Cerebellar cortex (tissue), 1 donor: Measurements from ENCODE around the gene NOP56.
"Not testable (repeated sequence)": the region's sequence is repeated elsewhere in the genome, so short reads cannot be mapped to it uniquely, and the experiment has no call there.

ENCODE experiments used
- DNase-seq: peaks from one replicate; pipeline ENCODE4 v3.0.0-alpha.2; 2015; ENCODE audit warnings: low spot score

Gene NOP56

DNA sequence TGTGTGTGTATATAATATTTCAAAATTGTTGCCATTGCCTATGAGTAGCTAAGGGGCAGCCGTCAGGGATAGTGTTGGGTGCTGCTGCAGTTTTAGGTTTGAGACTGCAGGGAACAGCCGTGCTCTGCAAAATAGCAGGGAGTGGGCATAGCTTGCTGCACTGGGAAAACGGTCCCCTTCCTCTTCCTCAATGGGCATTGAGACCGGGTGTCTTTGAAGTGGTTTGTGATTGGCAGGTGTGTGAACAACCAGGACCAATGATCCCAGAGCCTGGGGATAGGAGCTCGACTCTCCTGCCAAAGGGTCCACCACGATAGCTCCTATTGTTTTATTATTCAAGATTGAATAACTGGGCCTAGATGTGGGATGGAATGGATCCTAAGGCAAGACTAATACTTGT, 35.1 kb downstream of the NOP56 start:
- no peak for DNase-seq

DNA sequence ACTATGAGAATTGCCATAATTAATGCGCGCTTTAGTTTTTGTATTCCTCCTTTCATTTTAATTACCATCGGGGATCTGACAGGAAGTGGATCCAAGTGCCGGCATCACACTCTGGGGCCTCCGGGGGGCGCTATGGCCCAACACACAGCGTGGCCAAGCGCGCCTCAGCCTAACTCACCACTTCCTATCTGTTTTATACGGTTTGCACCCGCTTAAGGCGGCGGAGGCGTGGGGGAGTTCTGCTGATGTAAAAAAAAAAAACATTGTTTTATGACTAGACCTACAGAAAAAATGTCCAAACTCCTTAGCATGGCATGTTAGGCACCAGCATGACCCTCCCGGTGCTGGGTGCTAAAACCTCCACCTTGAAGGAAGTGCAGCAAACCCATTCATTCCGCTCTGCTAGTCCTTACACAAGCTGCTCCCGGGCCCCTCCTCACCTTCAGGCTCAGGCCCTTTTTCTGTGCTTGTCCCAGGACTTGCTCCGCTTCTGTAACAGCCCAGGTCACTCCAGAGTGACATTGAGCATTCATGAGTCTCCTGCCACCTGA, 35.7 kb downstream of the NOP56 start:
- DNase-seq: peak; percentile 46

DNA sequence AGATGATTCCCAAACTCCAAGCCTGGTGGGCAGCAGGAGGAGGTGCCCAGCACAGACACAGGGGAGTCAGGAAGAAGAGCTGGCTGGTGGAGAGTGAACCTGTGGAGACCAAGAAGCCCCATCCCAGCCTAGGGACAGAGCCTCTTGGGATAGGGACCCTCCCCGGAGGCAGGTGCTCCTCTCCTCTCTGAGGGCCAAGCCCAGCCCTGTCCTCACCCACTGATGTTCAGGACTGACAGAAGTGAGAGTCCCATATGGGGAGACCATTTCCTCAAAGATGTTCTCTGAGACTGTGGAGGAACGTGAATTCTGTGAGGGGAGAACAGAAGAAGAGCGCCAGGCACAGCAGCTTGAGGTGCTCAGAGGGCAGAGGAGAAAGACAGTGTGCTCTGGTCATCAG, 37.8 kb downstream of the NOP56 start:
- DNase-seq: no peak

DNA sequence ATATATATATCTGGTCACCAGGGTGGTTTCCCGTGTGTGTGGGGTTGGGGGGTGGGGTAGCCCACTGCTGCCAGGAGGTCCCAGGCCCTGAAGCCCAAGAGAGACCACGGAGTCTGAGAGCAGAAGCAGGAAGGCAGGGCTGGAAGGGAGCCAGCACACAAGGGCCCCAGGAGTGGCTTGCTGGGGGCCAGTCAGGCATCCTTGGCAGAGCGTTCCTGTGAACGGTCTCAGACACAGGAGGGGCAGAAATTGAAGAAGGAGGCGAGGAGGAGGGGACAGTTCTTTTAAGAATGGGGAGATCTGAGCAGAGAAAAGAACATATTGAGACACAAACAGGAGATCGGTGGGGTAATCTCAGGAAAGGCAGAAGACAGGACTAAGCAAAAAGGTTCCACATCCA, 38.3 kb downstream of the NOP56 start:
- no peak for DNase-seq

DNA sequence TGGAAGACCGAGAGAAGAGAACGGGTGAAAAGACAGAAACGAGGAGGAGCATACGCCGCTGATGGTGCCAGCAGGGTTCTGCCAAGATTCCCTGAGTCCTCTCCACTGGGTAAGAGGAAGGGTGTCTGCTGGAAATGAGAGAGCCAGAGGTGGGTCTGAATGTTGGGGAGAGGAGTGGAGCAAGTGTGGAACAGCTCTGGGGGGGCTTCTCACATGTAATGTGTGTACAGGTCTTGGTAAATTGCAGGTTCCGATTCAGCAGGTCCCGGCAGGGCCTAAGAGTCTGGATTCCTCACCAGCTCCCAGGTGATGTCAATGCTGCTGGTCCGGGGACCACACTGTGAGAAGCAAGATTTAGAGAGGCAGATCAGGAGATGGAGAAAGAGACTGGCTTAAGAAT, 38.7 kb downstream of the NOP56 start:
- DNase-seq: no peak

DNA sequence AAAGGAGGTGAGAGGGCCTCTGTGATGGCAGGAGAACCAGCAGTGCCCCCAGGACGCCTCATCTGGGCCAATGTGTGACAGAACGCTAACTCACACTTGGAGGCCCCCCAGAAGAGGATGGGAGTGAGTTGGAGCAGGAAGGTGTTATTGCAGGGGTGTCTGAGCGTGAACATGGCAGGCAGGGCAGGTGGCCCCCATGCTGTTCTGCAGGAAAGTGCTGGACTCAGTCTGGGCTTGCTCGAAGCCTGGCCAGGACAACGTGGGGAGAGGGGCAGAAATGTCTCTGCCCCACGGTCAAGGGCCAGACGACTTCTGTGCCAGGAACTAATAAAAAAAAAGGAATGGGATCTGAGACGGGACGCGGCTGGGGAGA, 39.2 kb downstream of the NOP56 start:
- no peak for DNase-seq

DNA sequence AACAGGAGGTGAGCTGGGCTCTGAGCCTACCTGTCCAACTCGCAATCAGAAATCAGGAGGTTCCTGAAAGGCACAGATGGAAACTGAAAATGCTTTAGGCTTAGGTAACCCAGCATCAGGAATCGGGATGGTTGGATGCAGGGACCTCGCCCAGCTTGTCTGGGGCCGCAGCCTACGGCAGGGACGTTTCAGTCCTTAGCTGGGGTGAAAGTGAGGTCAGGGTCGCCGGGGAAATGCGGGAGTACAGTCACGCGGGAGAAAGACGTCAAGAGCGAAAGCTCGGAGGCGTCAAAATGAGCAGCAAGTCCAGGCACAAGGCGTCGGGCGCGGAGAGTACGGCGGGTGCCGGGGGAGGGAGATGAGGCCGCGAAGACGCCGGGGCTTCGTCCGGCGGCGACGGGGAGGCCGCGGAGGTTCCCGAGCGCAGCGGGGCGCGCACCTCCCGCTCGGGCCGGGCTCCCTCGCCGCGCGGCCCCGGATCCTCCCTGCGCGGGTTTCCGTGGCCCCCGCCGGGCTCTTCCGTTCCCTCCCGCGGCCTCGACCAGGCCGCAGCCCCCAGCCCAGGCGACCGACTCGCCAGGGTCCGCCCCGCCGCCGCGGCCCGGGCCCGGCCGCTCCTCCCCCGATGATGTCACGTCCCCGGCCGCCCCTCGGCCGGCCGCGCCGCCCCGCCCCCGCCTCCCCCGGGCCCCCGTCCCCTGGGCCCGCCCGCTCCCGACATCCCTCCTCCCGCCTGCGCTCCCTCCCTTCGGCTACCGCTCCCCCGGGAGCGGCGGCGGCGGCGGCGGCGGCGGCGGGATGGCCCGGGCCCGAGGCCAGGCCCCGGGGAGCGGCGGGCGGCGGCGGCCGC, 39.8 kb downstream of the NOP56 start, which contains the start of gene EBF4:
Gene EBF4, plus strand, starts transcription at position 745 of the 850 bp plus-strand sequence. CDS start 866 bp downstream, outside the sequence.
- peak; percentile 6 for DNase-seq

DNA sequence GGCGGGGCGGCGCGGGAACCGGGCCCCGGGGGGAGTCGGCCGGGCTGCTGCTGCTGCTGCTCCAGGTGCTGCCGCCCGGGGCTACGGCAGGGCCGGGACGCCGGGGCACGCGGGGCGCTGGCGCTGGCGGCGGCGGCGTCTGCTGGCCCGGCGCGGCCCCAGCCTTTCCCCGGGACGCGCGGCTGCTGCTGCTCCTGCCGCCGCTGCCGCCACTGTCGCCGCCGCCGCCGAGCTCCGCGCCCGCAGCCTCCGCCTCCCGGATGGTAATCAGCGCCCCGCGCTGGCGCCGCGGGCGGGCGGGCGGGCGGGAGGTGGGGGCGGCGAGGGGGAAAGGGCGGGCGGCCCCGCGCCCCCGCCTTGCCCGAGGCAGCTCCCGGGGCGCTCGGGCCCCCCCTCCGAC, 40.5 kb downstream of the NOP56 start:
- no peak for DNase-seq

DNA sequence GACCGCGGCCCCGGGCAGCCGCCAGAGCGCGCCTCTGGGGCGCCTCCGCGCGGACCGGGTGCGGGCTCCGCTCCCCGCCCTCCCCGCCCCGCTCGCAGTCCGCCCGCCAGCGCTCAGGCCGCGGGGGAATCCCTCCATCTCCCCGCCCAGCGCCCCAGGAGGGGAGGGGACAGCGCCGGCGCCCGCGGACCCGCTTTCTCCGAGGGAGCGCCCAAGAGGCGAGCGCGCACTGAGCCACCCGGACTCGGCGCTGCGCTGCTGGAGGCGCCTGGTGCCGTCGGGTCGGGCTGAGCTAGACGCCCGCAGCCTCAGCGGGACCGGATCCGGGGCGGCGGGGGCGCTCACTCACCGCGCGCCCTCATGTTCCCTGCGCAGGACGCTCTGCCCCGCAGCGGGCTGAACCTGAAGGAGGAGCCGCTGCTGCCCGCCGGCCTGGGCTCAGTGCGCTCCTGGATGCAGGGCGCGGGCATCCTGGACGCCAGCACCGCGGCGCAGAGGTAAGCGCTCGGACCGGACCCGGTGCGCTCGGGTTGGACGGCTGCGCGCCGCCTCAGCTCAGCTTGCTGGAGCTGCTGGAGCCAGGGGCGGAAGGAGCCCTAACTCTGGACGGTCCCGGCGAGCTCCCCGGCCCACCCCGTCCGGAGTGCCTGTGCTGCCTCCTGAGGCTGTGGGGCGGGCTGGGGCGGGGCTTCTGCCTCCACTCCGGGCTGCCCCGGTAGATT, 41.0 kb downstream of the NOP56 start:
- DNase-seq: no peak

DNA sequence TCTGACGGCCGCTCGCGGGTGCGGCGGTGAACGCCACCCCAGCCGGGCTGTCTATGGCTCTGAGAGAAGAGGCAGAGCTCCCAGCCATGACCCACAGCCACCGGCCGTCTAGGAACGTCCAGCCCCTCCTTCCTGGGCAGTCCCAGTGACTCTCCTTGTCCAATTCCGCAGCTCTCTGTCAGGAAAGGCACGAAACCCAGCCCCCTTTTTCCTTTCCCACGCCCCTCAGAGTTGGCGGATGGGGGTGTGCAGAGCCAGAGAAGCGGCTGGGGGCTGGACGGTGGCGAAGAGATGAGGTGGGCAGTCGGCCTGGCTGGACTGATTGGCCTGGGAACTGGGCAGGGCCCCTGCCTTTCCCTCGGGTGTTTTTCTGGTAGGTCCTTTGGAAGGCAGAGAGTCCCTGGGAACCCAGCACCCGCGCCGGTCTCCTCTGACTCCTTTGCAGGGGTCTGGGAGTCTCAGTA, 41.6 kb downstream of the NOP56 start:
- DNase-seq: no peak

DNA sequence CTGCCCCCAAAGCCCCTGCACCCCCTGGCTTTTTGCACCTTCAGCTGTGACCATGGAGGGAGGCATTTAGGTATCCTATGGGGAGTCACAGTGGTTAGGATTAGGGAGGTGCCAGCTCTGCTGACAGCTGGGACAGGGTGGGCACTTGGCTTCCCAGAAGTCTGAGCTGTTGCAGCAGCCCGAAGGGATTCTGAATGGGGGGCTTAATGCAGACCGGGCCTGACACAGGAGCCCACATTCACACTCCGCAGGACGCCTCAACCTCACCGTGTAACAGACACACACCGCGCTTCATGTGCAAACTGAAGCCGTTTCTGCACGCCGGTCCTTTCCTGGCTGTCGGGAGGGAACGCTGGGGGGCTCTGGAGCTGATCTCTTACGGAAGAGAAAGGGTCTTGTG, 42.1 kb downstream of the NOP56 start:
- no peak for DNase-seq

DNA sequence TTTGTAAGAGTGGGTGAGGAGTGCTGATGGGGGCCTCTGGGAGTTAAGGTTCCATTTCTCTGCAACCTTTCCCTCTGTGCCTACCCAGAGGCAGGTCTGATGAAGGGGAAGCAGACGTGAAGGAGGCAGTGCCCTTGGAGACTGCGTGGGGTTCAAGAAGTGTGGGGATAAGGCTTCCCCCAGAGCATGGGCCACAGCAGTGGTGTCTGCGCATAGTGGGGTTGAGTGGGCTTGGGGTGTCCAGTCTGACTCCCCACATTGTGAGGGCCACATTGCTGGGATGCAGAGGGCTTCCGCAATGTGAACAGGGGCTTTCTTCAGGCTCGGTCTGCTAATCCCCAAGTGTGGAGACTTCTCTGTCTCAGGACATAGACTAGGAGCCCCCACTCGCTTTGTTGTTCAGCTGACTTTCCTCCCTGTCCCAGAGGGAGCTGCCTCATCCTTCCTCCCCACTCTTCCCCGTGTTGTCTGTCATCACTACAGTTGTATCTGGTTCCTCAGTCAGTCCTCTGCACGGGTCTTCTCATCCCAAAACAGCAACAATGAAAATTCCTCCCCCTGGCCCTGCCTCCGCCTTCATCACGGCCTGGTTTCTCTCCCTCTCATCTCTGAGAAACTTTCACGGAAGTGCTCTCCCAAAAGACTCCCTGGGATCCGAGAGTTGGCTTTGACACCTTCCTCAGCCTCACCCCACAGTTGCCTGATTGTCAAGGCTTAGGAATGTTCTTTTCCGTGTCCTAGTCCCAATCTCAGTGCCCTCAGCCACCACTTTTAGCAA, 43.0 kb downstream of the NOP56 start:
- no peak for DNase-seq

DNA sequence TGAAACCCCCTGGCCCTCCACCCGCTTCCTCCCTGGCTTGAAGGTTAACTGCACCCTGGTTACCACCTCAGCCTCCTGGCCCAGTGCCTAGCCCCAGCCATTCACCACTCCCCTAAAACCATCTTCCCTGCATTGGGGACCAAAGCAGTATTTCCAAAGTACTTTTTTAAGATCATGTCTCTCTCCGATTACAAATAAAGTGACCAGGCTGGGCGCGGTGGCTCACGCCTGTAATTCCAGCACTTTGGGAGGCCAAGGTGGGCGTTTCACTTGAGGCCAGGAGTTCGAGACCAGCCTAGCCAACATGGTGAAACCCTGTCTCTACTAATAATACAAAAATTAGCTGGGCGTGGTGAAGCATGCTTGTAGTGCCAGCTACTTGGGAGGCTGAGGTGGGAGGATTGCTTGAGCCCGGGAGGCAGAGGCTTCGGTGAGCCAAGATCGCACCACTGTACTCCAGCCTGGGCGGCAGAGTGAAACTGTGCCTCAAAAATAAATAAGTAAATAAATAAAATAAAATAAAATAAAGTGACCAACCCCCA, 43.6 kb downstream of the NOP56 start:
- not testable (repeated sequence) for DNase-seq

DNA sequence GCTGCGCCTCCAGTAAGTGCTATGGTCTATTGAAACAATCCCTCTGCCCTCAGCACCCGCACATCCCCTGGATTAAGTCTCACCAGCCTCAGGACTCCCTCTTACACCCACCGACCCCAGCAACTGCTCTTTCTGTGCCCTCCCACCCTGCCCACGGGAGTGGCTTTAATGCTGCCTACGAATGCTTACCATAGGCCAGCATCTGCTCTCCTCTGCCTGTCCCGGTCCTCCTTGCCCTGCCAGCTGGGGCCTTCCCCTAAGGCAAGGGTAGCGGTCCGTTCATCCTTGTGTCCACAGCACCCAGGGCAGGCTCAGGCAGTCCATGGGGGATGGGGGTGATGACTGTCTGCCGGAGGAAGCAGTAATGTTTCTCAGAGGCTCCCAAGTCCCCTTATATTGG, 44.2 kb downstream of the NOP56 start:
- no peak for DNase-seq

DNA sequence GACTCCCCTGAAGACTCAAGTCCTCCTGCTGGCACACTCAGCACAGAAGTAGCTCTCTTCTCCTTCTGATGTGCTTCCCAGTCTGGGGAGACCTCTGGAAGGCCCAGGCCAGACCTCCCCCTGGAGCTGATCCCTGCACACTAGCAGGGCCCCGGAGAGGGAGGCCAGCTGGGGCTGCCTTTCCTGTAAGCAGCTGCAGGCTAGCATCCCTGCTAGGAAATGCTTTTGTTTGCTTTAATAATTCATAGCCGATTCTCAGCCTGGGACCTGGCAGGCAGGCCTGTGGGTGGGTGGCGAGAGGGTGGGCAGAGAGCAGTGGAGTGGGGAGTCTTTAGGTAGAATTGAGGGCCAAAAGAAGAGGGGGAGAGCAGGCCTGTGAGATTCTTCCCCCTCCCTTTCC, 45.3 kb downstream of the NOP56 start:
- DNase-seq: no peak

DNA sequence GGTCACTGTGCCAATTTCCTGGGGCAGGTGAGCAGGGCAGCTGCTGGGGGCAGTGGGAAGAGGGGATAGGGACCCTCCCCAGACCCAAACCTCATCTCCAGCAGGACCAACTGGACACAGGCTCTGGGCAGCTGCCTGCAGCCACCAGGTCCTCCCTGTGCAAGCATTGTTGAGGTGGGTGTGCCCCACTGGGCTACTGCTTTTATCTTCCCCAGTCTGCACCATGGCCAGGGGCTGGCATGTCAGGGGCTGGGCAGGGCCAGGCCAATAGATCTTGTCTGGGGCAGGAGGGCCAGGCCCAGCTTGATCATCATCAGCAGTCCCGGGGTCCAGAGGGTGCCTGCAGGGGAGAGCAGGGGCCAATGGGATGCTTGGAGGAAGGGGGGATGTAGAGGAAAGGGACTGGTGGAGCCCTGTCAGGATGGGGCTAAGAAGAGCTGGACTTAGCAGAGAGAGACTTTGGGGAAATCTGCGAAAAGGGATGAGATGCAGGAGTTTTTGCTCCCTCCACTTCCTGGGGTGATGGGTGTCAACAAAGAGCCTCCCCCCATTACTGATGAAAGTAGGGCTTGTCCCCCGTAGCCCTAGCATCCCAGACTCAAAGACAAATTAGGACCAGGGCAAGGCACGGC, 45.9 kb downstream of the NOP56 start:
- DNase-seq: no peak

DNA sequence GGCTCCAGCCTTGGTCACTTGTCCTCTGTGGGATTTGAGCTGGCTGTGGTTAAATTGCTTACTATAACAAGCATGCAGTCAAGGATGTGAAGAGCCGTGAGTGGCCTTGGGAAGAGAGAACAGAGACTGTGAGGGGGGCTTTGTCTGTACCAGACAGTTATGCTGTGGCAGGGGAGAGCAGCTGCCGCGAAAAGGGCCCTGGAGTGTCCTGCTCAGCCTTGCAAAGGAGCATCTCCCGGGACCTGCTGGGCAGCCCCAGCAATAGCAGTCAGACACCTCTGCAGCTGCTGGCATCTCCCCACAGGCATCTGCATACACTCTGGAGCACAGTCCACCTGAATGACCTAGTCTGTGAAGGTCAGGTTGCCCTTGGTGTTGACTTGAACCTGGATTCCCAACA, 46.5 kb downstream of the NOP56 start:
- DNase-seq: no peak

DNA sequence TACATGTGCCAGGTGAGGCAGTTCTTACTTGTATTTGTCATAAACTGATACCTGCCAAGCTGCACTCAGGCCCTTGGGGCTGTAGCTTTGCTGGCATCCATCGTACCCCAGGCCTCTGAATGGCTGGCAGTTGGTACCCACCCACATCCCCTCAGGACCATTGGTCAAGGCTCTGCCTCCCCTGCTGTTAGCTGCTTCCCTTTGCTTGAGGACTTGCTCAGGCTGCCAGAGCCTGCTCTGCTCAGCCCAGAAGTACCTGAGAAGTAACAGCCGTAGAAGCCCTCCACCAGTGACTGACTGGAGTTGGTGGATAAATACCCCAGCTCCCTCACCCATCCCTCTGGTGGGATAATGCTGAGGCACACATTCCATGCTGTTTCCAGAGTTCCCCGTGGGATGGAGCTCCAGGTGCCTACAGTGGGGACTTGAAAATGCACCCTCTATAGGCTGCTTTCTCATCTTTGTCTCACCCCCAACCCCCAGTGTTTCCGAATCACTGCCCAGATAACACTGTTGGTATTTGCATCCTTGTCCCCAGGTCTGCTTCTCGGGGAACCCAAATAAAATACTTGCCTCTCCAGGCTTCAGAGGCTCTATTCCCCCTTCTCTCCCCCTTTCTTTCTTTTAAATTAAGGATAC, 47.5 kb downstream of the NOP56 start:
- DNase-seq: no peak

DNA sequence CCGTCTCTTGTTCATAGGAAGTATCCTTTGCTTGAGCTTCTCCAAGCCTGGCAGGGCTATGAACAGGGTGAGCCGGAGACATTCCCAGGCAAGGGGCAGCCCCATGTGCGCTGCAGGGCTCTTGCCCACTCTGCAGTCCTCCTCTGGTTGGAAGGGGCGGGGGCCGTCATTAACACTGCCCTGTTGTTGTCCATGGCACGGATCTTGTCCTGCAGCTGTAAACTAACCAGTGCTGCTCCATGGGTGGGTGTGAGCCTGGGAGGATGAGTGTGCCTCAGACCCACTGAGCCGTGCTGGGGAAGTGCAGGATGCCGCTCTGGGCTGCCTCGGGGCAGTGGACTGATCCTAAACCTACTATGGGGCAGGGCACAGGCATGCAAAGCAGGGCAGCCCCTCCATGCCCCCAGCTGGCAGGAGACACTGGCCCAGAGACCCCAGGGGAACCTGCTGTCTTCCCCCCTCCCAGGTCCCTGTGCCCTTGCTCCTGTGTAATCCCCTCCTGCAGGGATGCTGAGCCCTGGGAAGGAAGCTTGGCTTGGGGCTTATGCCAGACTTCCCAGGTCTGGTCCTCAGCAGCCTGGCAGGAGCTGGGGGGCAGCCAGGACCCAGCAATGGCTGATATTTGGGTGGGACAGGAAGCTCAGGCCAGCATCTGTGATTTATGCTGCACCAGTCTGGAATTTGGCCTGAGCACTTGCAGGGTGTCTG, 48.6 kb downstream of the NOP56 start:
- DNase-seq: no peak

DNA sequence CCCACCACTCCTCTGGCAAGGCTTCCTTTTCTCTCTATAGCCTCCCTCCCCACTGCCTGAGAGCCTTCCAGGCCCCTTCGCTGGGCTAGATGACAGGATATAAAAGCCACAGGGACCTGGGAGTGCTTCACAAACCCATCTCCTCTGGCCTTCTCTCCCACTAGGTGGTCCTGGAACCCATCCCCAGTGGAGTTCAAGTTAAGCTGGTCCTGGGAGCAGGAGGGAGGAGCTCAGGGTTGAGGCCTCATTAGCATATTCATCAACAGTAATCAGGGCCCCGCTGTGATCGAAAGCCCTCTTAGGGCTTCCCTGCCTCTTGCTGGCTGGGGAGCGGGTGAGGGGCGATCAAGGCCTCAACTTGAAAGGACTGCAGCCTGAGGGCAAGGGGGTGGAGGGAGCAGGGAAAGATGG, 49.2 kb downstream of the NOP56 start:
- DNase-seq: no peak
